GM18519 (cell line): ENCODE measurements around the gene FHOD3.
"Not testable (repeated sequence)": the region's sequence is repeated elsewhere in the genome, so short reads cannot be mapped to it uniquely, and the experiment has no call there.

Experiments
- ATAC-seq: cut with Tn5 transposase; IDR thresholded peaks from one replicate; pipeline ENCODE4 v1.9.1; 2021; ENCODE audit warnings: mild to moderate bottlenecking, moderate library complexity; ENCODE audit not compliant: unreplicated experiment, low FRiP score

FHOD3 gene

DNA sequence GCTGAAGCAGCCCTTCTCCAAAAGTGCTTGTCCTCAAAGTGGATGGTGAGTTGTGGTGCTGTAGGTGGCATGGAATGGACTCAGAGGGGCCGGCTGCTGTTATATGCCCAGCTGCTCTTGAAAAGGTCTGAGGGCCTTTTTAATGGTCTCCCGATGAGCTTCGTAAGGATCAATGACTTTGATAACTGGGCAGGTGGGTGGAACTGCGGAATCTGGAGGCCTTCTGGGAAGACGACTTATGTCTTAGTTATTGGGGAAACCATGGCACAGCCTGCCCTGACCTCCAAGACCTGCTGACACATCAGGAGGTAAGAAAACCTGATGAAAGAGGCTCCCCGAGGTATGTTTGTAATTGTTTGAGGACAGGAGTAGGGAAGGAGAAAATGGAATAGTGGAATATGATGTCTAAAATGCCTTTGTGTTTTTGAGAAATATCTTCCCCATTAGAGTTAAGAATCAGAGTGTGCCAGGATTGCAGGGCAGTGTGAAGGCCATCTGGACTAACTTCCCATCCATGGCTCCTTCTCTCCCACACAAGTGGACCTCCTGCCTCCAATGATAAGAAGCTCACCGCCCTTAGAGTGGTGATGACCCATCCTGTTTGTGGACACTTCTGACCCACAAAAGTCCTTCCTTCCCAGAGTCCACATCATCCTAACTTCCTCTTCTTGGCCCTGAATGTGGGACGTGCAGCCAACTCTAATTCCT lies 236.1 kb downstream of the FHOD3 start:
- no peak for ATAC-seq

- no peak for ATAC-seq
Measured at GRCh38 chr18:36534154-36534688, 236.7 kb downstream of the FHOD3 start.

DNA sequence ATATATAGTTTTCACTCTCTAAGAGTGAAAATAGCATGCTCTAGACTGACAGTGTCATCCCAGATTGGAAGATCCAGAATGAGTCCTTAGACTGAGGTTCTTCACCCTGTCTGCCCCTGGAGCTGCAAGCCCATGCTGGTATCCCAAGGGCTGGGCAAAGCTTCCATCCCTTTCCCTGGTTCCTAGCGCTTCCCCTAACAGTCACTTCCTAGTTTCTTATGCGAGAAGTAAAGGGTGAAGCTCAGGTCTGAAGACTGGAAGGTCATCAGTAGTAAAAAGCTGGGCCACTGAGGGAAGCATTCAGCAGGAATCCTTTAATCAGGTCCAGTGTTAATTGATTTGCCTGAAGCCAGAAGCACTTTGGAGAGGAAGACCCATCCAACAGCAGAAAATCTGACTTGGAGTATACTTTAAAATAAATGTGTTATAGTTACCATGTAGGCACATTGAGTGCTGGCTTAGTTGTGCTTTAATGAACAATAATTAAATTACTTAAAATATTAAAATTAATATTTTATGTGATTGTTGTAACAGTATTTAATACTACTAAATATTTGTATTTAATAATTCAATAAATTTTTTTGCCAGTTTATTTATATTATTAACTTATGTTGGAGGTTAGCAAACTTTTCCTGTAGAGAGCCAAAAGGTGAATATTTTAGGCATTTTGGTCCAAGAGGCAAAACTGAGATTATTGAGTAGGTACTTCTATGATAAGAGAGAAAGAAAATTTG lies 237.9 kb downstream of the FHOD3 start:
- no peak for ATAC-seq

GRCh38 chr18:36536426-36536825 lies 238.9 kb downstream of the FHOD3 start:
- no peak for ATAC-seq

GRCh38 chr18:36537289-36537688 lies 239.8 kb downstream of the FHOD3 start:
- ATAC-seq = no peak

- ATAC-seq = no peak
Measured at GRCh38 chr18:36539674-36540231, 242.2 kb downstream of the FHOD3 start.

DNA sequence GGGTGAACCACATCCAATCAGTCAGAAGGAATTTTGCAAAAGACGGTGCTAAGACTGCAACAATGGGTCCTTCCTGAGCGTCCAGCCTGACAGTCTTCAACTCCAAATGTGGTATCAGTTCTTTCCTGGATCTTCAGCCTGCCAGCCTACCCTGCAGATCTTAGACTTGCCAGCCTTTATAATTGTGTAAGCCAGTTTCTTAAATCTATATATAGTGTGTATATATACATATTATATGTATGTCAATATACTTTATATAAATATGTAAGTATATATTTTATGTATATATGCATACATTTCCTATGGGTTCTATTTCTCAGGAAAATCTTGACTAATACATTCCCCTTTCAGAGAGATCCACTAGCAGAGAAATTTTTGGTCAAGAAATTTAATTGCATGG lies 245.5 kb downstream of the FHOD3 start:
- ATAC-seq = no peak

DNA sequence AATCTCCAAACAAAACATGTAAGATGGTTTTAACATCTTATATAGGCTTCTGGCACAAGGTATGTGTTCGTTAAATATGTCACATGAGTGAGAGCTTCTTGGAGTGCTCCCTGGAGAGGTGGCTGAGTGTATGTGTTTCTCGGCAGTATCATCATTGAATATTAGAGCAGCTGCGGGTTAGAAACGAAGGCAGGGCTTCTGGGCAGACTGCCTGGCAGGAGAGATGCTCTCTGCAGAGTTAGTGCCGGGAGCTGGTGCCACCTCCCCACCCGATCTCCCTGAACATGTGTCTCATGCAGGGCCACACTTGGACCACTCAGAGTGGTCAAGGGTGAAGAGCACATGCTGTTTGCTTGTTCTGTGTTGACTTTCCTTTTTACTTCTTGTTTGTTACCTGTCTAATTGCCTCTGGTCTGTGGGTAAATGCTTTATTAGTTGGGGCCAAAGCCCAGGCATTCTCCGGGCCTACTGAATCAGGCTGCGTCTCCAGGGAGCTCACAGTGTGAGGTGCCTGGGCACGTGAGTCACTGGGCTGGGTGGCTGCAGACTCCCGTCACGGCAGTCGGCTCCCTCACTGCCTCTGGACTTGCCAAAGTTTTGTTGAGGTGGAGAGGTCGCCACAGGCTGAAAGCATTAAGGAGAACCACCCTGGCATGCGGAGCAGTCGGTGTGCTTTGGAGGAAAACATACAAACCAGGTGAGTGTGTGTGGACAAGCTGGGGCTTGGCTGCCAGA lies 246.6 kb downstream of the FHOD3 start:
- ATAC-seq = no peak

GRCh38 chr18:36545821-36546427 lies 248.4 kb downstream of the FHOD3 start:
- ATAC-seq = no peak

DNA sequence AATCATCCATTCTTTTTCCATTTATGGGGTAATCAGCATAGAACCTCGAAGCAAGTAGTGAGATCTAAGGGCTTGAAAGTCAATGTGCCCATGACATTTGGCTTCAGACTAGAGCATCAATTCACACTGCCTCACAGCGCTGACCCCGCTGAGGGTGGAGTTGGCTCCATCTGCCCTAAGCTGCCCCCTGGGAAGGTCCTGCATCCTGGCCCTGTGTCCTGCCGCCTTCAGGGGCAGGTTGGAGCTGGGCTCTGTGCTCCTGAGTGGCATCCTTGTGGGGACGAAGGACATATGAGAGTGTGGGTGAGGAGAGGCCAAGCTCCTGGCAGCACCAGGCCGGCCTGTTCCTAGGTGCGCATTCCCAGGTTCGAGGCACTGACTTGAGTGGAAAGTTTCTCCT lies 249.4 kb downstream of the FHOD3 start:
- no peak for ATAC-seq

DNA sequence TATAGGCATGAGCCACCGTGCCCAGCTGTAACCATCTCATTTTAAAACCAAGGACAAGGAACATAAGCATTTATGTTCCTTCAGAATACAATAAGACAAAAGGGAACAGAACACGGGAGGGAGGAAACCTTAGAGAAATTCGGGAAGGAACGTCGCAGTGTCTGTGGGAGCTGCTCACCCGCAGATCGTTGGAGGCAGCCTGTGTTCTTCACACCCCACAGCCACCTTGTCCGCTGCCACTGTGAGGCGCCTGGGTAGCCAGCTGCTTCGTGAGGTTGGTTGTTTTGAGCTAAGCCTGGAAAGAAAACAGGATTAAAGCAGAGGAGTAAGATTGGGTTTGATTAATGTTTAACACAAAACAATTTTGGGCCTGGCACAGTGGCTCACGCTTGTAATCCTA lies 250.0 kb downstream of the FHOD3 start:
- ATAC-seq = no peak

- ATAC-seq = not testable (repeated sequence)
Measured at GRCh38 chr18:36551274-36551673, 253.8 kb downstream of the FHOD3 start.

GRCh38 chr18:36558234-36558633 lies 260.7 kb downstream of the FHOD3 start:
- no peak for ATAC-seq

GRCh38 chr18:36559149-36559857 lies 261.8 kb downstream of the FHOD3 start:
- ATAC-seq = no peak

DNA sequence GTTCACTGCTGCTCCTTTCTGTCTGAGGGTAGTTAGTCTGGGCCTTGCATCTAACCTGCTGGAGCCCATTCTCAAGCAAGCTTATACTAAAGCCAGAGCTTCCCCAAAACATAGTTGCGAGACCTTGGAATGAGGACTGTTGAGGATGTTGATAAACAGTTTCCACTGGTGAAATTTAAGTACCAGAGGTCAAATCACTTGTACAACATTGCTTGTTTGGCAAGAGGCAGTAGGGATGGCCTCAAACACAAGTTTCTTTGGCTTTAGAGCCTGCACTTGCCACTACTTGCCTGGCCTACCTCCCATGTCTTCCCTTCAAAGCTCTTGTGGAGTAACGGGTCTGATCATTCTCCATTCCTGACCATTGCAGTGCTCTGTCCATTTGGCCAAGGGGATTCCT lies 262.7 kb downstream of the FHOD3 start:
- no peak for ATAC-seq

- ATAC-seq = no peak
Measured at GRCh38 chr18:36561046-36561445, 263.5 kb downstream of the FHOD3 start.

- ATAC-seq = no peak
Measured at GRCh38 chr18:36564841-36565240, 267.3 kb downstream of the FHOD3 start.

DNA sequence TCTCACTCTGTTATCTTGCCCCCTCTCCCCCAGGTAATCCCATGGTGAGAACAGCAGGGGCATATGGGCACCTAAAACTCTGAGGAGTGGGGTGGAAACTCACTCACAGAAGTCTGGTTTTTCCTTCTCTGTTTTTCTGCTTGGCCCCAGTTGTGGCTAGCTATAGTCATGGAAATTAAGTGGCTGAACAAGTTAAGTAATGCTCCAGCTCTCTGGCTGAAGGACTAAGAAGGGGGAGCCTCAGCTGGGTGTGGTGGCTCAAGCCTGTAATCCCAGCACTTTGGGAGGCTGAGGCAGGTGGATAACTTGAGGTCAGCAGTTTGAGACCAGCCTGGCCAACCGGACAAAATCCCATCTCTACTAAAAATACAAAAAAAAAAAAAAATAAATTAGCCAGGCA lies 270.3 kb downstream of the FHOD3 start:
- ATAC-seq = no peak

GRCh38 chr18:36568487-36568886 lies 271.0 kb downstream of the FHOD3 start:
- ATAC-seq = no peak
